GM23338 (cell line): ENCODE measurements around the gene NLRC5. TPM values are rescaled to one million over a fixed set of nuclear protein-coding genes. Genes with fewer than 3 reads are reported as not detected.

ENCODE experiments used
- ATAC-seq: fragments of 200-7000 bp; cut with Tn5 transposase; 3 replicates; pipeline ENCODE4 v1.9.1; 2020
- DNase-seq: peaks from one replicate; pipeline ENCODE4 v3.0.0-alpha.2; 2015; ENCODE audit warnings: low spot score
- H2AFZ ChIP-seq: fragments of 200-600 bp; sonication (generic); 2 replicates; pipeline ENCODE4 v1.8.0; 2016; ENCODE audit warnings: antibody characterized with exemption, mild to moderate bottlenecking, moderate library complexity
- H3F3A ChIP-seq: fragments of 200-600 bp; sonication (generic); replicated peaks from 2 replicates; pipeline ENCODE4 v1.8.0; 2017; ENCODE audit warnings: antibody characterized with exemption, mixed run types, low read depth
- H3K27ac ChIP-seq: fragments of 200-600 bp; sonication (generic); 2 replicates; pipeline ENCODE4 v1.6.1; 2016; ENCODE audit warnings: low read depth
- H3K27me3 ChIP-seq: fragments of 200-600 bp; sonication (generic); 2 replicates; pipeline ENCODE4 v1.8.0; 2016; ENCODE audit warnings: mild to moderate bottlenecking, mixed run types, moderate library complexity; ENCODE audit not compliant: insufficient read depth
- H3K36me3 ChIP-seq: fragments of 200-600 bp; sonication (generic); 2 replicates; pipeline ENCODE4 v1.8.0; 2016; ENCODE audit warnings: mild to moderate bottlenecking; ENCODE audit not compliant: insufficient read depth
- H3K4me1 ChIP-seq: fragments of 200-600 bp; sonication (generic); 2 replicates; pipeline ENCODE4 v1.8.0; 2016; ENCODE audit warnings: mild to moderate bottlenecking, moderate library complexity; ENCODE audit not compliant: insufficient read depth
- H3K4me2 ChIP-seq: fragments of 200-600 bp; sonication (generic); 2 replicates; pipeline ENCODE4 v1.7.1; 2017; ENCODE audit warnings: mixed run types
- H3K4me3 ChIP-seq: fragments of 200-600 bp; sonication (generic); 2 replicates; pipeline ENCODE4 v1.6.1; 2016; ENCODE audit warnings: mixed run types
- H3K79me2 ChIP-seq: fragments of 200-600 bp; sonication (generic); replicated peaks from 2 replicates; pipeline ENCODE4 v1.8.0; 2017; ENCODE audit warnings: mild to moderate bottlenecking; ENCODE audit not compliant: insufficient read depth
- H3K9me2 ChIP-seq: fragments of 200-600 bp; sonication (generic); 2 replicates; pipeline ENCODE4 v1.8.0; 2017; ENCODE audit not compliant: insufficient read depth
- H4K20me1 ChIP-seq: fragments of 200-600 bp; sonication (generic); replicated peaks from 2 replicates; pipeline ENCODE4 v1.8.0; 2017; ENCODE audit warnings: mild to moderate bottlenecking; ENCODE audit not compliant: insufficient read depth
- H3K27ac Mint-ChIP-seq: 2 replicates; pipeline ENCODE4 v1.8.0; 2020; ENCODE audit warnings: inconsistent platforms, mild to moderate bottlenecking, moderate library complexity, mixed read lengths
- H3K27me3 Mint-ChIP-seq: 3 replicates; pipeline ENCODE4 v1.8.0; 2022; ENCODE audit warnings: low read depth, mild to moderate bottlenecking, moderate library complexity, mixed read lengths, inconsistent platforms; ENCODE audit not compliant: insufficient read depth, poor library complexity
- H3K36me3 Mint-ChIP-seq: 3 replicates; pipeline ENCODE4 v1.8.0; 2021; ENCODE audit warnings: low read depth, mild to moderate bottlenecking, inconsistent platforms, moderate library complexity, mixed read lengths
- H3K4me1 Mint-ChIP-seq: 3 replicates; pipeline ENCODE4 v1.8.0; 2020; ENCODE audit warnings: mild to moderate bottlenecking, inconsistent platforms, mixed read lengths
- H3K4me3 Mint-ChIP-seq: 3 replicates; pipeline ENCODE4 v1.8.0; 2021; ENCODE audit warnings: moderate library complexity, mild to moderate bottlenecking, inconsistent platforms, mixed read lengths
- H3K9me3 Mint-ChIP-seq: 3 replicates; pipeline ENCODE4 v1.8.0; 2020; ENCODE audit warnings: moderate library complexity, mild to moderate bottlenecking, inconsistent platforms, mixed read lengths
- CREB1 ChIP-seq: fragments of 250-450 bp; sonication (Bioruptor Pico); IDR thresholded peaks from 2 replicates; pipeline ENCODE4 v1.5.0; 2020; ENCODE audit warnings: low read depth, mild to moderate bottlenecking, moderate library complexity
- CTCF ChIP-seq, 2 experiments: fragments of 200-600 bp in 1 of 2; sonication (generic) in 1 of 2; conservative IDR thresholded peaks; 2 replicates each; pipeline versions ENCODE4 v1.5.1 to v1.6.1; 2016 to 2017; ENCODE audit warnings: antibody characterized with exemption in 2 of 2, low read depth in 2 of 2, mild to moderate bottlenecking in 2 of 2, moderate library complexity in 1 of 2
- ETS1 ChIP-seq: IDR thresholded peaks from 2 replicates; pipeline ENCODE4 v1.6.1; 2016; ENCODE audit warnings: antibody characterized with exemption
- EZH2 ChIP-seq: fragments of 200-600 bp; sonication (generic); IDR thresholded peaks from one replicate; pipeline ENCODE4 v1.8.0; 2017; ENCODE audit warnings: antibody characterized with exemption, mild to moderate bottlenecking, low read depth; ENCODE audit not compliant: unreplicated experiment
- EZH2phosphoT487 ChIP-seq: fragments of 200-600 bp; sonication (generic); IDR thresholded peaks from one replicate; pipeline ENCODE4 v1.8.1; 2018; ENCODE audit warnings: antibody characterized with exemption; ENCODE audit not compliant: unreplicated experiment
- JUNB ChIP-seq: IDR thresholded peaks from one replicate; pipeline ENCODE4 v1.6.1; 2016; ENCODE audit warnings: antibody characterized with exemption; ENCODE audit not compliant: unreplicated experiment
- NANOG ChIP-seq: IDR thresholded peaks from 2 replicates; pipeline ENCODE4 v1.6.1; 2016; ENCODE audit warnings: antibody characterized with exemption, borderline replicate concordance
- POLR2AphosphoS5 ChIP-seq: IDR thresholded peaks from 2 replicates; pipeline ENCODE4 v1.6.1; 2016; ENCODE audit warnings: antibody characterized with exemption, low read depth
- REST ChIP-seq: IDR thresholded peaks from one replicate; pipeline ENCODE4 v1.6.1; 2018; ENCODE audit warnings: antibody characterized with exemption; ENCODE audit not compliant: unreplicated experiment
- STAT1 ChIP-seq: IDR thresholded peaks from one replicate; pipeline ENCODE4 v1.6.1; 2016; ENCODE audit warnings: antibody characterized with exemption; ENCODE audit not compliant: unreplicated experiment
- ZNF114 ChIP-seq: fragments of 250-450 bp; sonication (Bioruptor Pico); IDR thresholded peaks from 2 replicates; pipeline ENCODE4 v1.5.0; 2020; ENCODE audit warnings: mild to moderate bottlenecking, moderate library complexity
- ZNF331 ChIP-seq: fragments of 250-450 bp; sonication (Bioruptor Pico); IDR thresholded peaks from 2 replicates; pipeline ENCODE4 v1.5.0; 2020; ENCODE audit warnings: low read depth, mild to moderate bottlenecking, moderate library complexity
- polyA plus RNA-seq: library from polyadenylated mRNA; unstranded; fragments of >200 nt; fragmentation: Nextera tagmentation; extraction: Ambion mirVana; gene quantifications from 2 replicates; pipeline ENCODE4 v1.2.1, GENCODE V29; 2016
- total RNA-seq: library from RNA; depleted of rRNA; stranded (reverse); fragments of >200 nt; shearing (Covaris generic); gene quantifications from 2 replicates; pipeline ENCODE4 v1.2.3, GENCODE V29; 2014

The NLRC5 gene
- total and polyA plus RNA-seq, 2 experiments from 2014 or later: 2.3 to 3.9 TPM

- no peak for TF ChIP-seq REST
- TF ChIP-seq NANOG: no peak
- TF ChIP-seq CREB1 (CRISPR knock-in tag): no peak
- no peak for TF ChIP-seq ZNF114 (CRISPR knock-in tag)
- no peak for TF ChIP-seq ETS1
- no peak for TF ChIP-seq EZH2
- no peak for TF ChIP-seq EZH2phosphoT487
- TF ChIP-seq ZNF331: no peak
- no peak for TF ChIP-seq STAT1
Measured at GRCh38 chr16:57118461-57119084, 129.2 kb downstream of the NLRC5 start (continued).

GRCh38 chr16:57123216-57123973, 134.0 kb downstream of the NLRC5 start:
- DNase-seq (no peak), ATAC-seq (no peak)
- no peaks in the 10 kb centered on the region; the same call in 2 of the 3 replicates for H3K36me3 Mint-ChIP-seq
- H3K4me2 ChIP-seq: no peak overlapping the region
- no peaks in the 10 kb centered on the region for H3K9me2 ChIP-seq
- no peak overlapping the region; the same call in 1 of the 2 replicates for H3K27ac Mint-ChIP-seq
- no peaks in the 10 kb centered on the region for H3K9me3 Mint-ChIP-seq
- no peaks in the 10 kb centered on the region for H3K27me3 ChIP-seq
- H3K27ac ChIP-seq: no peak overlapping the region
- no peaks in the 10 kb centered on the region for H3F3A ChIP-seq
- peaks cover 15% of the 10 kb centered on the region for H3K27me3 Mint-ChIP-seq
- no peak overlapping the region for H3K4me3 Mint-ChIP-seq
- H3K4me1 ChIP-seq: no peaks in the 10 kb centered on the region
- no peaks in the 10 kb centered on the region for H4K20me1 ChIP-seq
- no peaks in the 10 kb centered on the region; the same call in 2 of the 3 replicates for H3K4me1 Mint-ChIP-seq
- no peaks in the 10 kb centered on the region for H3K36me3 ChIP-seq
- no peak overlapping the region for H3K4me3 ChIP-seq
- H3K79me2 ChIP-seq: no peaks in the 10 kb centered on the region
- H2AFZ ChIP-seq: no peak overlapping the region
- TF ChIP-seq JUNB (no peak), POLR2AphosphoS5 (no peak), CTCF (conservative IDR thresholded peaks at IDR 0.05; ENCODE audit: low read depth in 2 of 2) (no peak), CREB1 (CRISPR knock-in tag) (no peak), EZH2phosphoT487 (no peak), EZH2 (no peak), NANOG (no peak), ZNF331 (no peak), STAT1 (no peak), ZNF114 (CRISPR knock-in tag) (no peak)
